Activated naive CD8-positive, alpha-beta T cell treated with anti-CD3 and anti-CD28 coated beads, Interleukin-2, amount 10 ng/mL, durations not matched to agents 7 days and 5 days (primary cell): Measurements from ENCODE around the gene CELF2. TPM values are rescaled to one million over a fixed set of nuclear protein-coding genes. Genes with fewer than 3 reads are reported as not detected.
A peak's percentile ranks its signal among the peaks of the same experiment; 100 is the strongest.

Experiments
- ATAC-seq: fragments of 150-1000 bp; cut with Tn5 transposase; one replicate; pipeline ENCODE4 v1.10.0; 2021; ENCODE audit warnings: low read depth, moderate library complexity
- POLR2A ChIA-PET: fragments of 350-600 bp; sonication (Branson Sonifier 250); formaldehyde crosslinking; loops from one replicate; lab custom pipeline; 2021; ENCODE audit warnings: antibody characterized with exemption; lab: Charles Lee
- DNase-seq: peaks from one replicate; pipeline ENCODE4 v3.0.0; 2021
- H3K27ac Mint-ChIP-seq: one replicate; pipeline ENCODE4 v1.8.0; 2022; ENCODE audit warnings: mild to moderate bottlenecking, mixed read lengths
- H3K27me3 Mint-ChIP-seq: one replicate; pipeline ENCODE4 v1.8.0; 2022; ENCODE audit warnings: mild to moderate bottlenecking, moderate library complexity, mixed read lengths
- H3K36me3 Mint-ChIP-seq: one replicate; pipeline ENCODE4 v1.8.0; 2021; ENCODE audit warnings: mild to moderate bottlenecking, mixed read lengths
- H3K4me1 Mint-ChIP-seq: one replicate; pipeline ENCODE4 v1.8.0; 2021; ENCODE audit warnings: mixed read lengths
- H3K4me3 Mint-ChIP-seq: one replicate; pipeline ENCODE4 v1.8.0; 2022; ENCODE audit warnings: mild to moderate bottlenecking, moderate library complexity, mixed read lengths
- H3K9me3 Mint-ChIP-seq: one replicate; pipeline ENCODE4 v1.8.0; 2021; ENCODE audit warnings: mixed read lengths
- total RNA-seq, 2 experiments: library from RNA; stranded (reverse); gene quantifications; one replicate each; pipeline ENCODE4 v1.2.3, GENCODE V29; 2021

Gene CELF2
- total RNA-seq, 2 experiments from 2014 or later = 168 TPM

DNA sequence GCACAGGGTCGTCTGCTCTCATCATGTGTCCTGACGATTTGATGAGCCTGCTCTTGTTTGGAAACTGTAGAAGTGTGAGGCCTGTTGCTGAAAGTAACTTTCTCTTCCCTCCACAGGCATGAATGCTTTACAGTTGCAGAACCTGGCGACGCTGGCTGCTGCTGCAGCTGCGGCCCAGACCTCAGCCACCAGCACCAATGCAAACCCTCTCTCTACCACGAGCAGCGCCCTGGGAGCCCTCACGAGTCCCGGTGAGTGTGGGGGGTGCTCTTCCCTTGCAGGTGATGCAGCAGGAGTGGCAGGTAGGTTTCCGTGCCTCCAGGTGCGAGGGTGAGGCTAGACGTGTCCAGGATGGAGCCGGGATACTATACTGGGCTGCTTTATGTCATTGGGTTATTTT, 270.6 kb downstream of the CELF2 start:
- POLR2A ChIA-PET = no interaction called here
- peaks cover 32% of the 10 kb centered on the region for H3K36me3 Mint-ChIP-seq

DNA sequence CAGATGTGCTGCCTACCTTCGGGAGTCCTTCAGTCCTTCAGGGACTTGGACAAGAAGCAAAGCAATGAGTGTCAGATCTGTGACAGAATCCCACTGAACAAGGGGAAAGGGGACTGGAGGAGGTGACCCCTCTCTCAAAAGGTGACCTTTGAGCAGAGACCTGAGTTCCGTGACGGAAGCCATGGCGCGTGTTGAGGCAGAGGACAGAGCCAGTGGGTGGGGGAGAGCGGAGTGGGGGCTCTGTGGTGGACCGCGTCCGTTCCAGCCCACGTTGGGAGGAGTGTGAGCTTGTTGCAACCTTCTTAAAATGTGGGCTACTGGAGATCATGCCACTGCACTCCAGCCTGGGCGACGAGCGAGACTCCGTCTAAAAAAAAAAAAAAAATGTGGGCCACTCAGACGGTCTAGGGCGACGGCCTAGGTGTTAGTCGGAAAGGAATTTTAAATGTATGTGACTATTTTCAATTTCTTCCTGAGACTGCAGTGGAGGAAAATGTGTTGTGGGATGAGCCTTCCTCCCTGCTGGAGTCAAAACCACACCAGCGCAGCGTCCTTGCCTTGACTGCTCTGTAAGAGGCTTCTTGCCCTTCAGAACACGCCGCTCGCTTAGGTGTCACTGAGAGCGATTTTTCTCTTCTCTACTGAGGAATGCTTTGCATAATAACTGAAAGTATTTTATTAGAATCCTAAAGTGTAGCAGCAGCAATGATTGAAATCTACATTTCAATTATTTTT, 272.7 kb downstream of the CELF2 start:
- no peaks in the 10 kb centered on the region for H3K27me3 Mint-ChIP-seq
- POLR2A ChIA-PET = no interaction called here
- no peak overlapping the region for H3K4me3 Mint-ChIP-seq
- DNase-seq (no peak), ATAC-seq (no peak)
- H3K4me1 Mint-ChIP-seq = peaks cover 7% of the 10 kb centered on the region
- peak overlapping the region; percentile 72 for H3K27ac Mint-ChIP-seq
- H3K9me3 Mint-ChIP-seq = no peaks in the 10 kb centered on the region
- H3K36me3 Mint-ChIP-seq = peaks cover 40% of the 10 kb centered on the region

More for the DNA sequence above, 270.6 kb downstream of the CELF2 start:
- peak overlapping the region; percentile 36 for H3K27ac Mint-ChIP-seq
- ATAC-seq (no peak), DNase-seq (no peak)
- H3K27me3 Mint-ChIP-seq = no peaks in the 10 kb centered on the region
- no peak overlapping the region for H3K4me3 Mint-ChIP-seq
- peaks cover 7% of the 10 kb centered on the region for H3K4me1 Mint-ChIP-seq
- no peaks in the 10 kb centered on the region for H3K9me3 Mint-ChIP-seq

DNA sequence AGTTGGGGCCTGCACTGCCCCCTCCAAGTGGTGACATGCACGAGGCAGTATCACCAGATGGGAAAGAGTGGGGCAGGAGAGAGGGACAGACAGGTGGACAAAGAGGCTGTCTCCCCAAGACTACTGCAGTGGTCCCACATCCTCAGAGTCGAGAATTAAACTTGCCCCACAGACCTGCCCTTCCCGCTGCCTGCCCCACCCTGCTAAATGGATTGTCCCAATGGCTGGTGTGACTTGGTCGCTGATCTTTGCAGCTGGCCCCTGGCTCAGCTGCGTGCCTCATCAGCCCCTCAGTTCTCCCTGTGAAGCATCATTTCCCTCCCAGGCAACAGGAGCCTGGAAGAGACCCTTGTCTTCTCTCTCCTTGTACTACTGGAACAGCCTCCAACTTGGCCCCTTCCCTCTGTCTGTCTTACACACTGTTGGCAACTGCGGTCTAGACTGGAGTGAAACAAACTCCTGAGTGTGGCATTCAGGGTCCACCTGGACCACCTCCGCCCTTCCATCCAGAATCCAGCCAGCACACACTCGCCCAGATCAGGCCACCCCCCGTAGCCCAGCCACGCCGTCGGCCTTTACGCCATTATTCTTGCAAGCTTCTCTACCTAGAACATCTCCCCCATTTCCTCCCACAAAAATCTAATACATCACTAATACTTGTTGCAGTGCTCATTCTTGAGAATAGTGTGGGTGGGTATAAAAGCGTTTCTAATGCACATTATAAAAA, 275.1 kb downstream of the CELF2 start:
- Mint-ChIP-seq H3K27me3 (no peaks in the 10 kb centered on the region), H3K27ac (peak overlapping the region; percentile 26), H3K9me3 (no peaks in the 10 kb centered on the region), H3K4me3 (no peak overlapping the region), H3K36me3 (peaks cover 54% of the 10 kb centered on the region), H3K4me1 (peaks cover 9% of the 10 kb centered on the region)
- POLR2A ChIA-PET = no interaction called here
- DNase-seq (no peak), ATAC-seq (no peak)

DNA sequence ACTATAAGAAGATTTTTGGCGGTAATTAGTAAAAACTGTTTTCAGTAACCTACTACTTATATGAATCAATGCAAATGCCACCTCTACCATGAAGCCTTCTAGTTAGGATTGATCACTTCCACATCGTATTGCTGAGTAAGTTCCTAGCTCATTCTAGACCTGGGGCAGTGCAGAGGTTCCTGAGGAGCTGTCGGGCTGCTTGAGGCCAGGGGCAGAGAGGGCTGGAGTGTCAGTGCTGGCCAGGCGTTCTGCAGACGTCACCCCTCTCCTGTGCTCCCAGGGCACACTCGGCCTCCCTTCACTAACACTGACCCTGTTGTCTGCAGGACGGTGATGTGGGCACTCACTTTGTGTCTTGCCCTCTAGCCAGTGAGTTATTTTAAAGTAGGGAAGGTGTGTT, 275.7 kb downstream of the CELF2 start:
- DNase-seq (no peak), ATAC-seq (no peak)
- H3K4me1 Mint-ChIP-seq = peaks cover 9% of the 10 kb centered on the region
- no peaks in the 10 kb centered on the region for H3K27me3 Mint-ChIP-seq
- no peak overlapping the region for H3K27ac Mint-ChIP-seq
- POLR2A ChIA-PET = no interaction called here
- no peaks in the 10 kb centered on the region for H3K9me3 Mint-ChIP-seq
- H3K36me3 Mint-ChIP-seq = peaks cover 59% of the 10 kb centered on the region
- H3K4me3 Mint-ChIP-seq = no peak overlapping the region

DNA sequence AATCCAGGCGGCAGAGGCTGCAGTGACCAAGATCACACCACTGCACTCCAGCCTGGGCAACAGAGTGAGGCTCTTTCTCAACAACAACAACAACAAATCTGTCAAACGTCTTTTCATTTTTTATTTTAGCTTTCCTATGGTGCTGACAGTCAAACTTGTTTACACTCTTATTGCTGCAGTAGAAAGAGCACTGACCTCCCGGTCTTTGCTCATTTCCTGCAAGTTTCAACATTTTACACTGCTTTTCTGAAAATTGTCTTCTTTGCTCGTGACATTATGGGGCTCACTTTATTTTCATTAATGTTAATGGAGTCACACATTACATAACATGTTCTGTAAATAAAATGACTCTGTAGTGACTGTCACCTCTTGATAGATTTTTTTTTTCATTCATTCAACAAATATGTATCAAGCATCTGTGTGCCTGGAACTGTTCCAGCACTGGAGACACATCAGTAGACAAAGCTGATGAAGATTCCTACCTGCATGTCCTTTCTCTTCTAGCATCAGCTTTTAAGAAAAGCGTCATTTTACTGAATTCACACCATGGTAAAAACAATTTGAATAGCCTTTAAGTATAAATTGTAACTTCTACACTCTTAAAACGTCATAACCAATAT, 277.3 kb downstream of the CELF2 start:
- DNase-seq = no peak
- peak overlapping the region; percentile 32 for H3K27ac Mint-ChIP-seq
- no peaks in the 10 kb centered on the region for H3K9me3 Mint-ChIP-seq
- ATAC-seq = no peak
- no peak overlapping the region for H3K4me3 Mint-ChIP-seq
- H3K36me3 Mint-ChIP-seq = peaks cover 56% of the 10 kb centered on the region
- H3K27me3 Mint-ChIP-seq = no peaks in the 10 kb centered on the region
- H3K4me1 Mint-ChIP-seq = peaks cover 9% of the 10 kb centered on the region
- POLR2A ChIA-PET = no interaction called here

DNA sequence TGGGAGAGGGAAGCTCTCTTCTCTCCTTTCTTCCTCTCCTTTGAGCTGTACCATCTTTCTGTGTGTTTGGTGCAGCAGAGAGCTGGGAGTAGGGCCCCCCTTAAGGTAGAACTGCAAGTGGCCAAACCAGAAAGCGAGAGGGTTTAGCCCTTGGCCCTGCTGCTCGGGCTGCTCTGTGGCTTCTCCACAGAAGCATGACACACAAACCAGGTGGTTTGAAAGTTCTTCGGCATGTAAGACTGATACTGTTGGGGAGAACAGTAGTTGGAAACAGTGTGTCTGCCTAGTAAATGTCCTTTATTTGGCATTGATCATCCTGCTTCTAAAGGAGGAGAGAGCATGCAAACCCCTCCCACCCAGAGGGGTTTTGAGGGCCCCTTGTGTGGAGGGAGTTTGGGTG, 277.8 kb downstream of the CELF2 start:
- POLR2A ChIA-PET = no interaction called here
- Mint-ChIP-seq H3K4me1 (peaks cover 9% of the 10 kb centered on the region), H3K27ac (no peak overlapping the region), H3K36me3 (peaks cover 56% of the 10 kb centered on the region), H3K27me3 (no peaks in the 10 kb centered on the region), H3K4me3 (no peak overlapping the region), H3K9me3 (no peaks in the 10 kb centered on the region)
- DNase-seq (no peak), ATAC-seq (no peak)

DNA sequence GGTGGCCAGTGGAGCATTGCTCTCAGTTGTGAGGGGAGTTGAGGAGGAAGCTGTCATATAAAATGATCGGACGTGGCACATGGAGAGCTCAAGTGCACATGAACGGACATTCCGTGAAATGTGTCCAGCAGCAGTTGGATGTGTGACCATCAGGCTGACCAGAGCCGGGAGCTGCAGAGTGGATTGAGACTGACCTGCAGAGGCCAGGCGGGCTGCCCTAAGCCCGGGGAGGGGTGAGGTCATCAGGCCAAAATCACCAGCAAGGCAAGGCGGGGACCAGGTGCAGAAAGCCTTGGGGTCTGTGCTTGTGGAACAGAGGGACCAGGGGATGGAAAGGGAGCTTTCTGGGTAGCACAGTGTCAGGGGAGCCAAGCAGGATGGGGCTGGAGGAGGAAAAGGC, 279.5 kb downstream of the CELF2 start:
- Mint-ChIP-seq H3K4me1 (peaks cover 6% of the 10 kb centered on the region), H3K4me3 (no peak overlapping the region), H3K36me3 (peaks cover 62% of the 10 kb centered on the region), H3K9me3 (no peaks in the 10 kb centered on the region), H3K27ac (peak overlapping the region; percentile 61), H3K27me3 (no peaks in the 10 kb centered on the region)
- ATAC-seq = no peak
- POLR2A ChIA-PET = no interaction called here
- no peak for DNase-seq

DNA sequence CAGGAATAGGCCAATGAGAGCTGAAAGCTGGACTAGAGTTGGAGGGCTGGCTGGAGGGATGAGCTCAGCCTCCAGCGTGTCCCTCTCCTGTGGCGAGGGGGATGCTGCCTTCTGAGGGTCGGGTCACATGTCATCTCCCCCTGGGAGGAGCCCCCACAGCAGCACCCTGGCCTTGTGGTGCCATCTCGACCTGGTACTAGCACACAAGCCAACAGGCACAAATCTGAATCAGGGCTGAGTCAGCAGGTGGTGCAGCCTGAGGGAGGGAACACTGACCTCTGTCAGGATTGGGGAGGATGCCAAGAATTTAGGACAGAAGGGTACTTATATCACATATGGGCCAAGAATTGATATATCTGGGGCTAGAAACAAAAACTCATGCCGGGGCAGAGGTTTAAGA, 280.4 kb downstream of the CELF2 start:
- POLR2A ChIA-PET = no interaction called here
- Mint-ChIP-seq H3K36me3 (peaks cover 67% of the 10 kb centered on the region), H3K9me3 (no peaks in the 10 kb centered on the region), H3K27ac (no peak overlapping the region), H3K4me3 (no peak overlapping the region), H3K4me1 (peaks cover 2% of the 10 kb centered on the region), H3K27me3 (no peaks in the 10 kb centered on the region)
- ATAC-seq (no peak), DNase-seq (no peak)

DNA sequence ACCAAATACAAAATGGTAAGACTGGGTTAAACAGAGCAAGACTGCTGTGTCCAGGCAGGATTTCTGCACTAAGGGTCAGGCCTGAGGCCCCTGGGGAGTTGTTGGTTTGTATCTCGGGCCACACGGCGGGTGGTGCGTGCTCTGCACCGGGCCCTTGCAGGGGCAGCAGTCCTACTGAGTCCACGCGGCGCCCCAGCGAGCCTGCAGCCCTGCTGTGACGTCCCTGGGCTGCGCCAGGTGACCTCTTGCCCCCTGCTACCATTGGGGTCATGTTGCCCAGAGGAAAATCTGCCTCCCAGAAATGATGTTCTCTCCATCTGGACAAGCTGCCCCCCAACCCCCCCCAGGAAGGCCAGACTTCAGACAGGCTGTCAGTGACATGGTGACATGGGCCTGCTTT, 281.5 kb downstream of the CELF2 start:
- H3K9me3 Mint-ChIP-seq = peaks cover 2% of the 10 kb centered on the region
- H3K27me3 Mint-ChIP-seq = no peaks in the 10 kb centered on the region
- peaks cover 76% of the 10 kb centered on the region for H3K36me3 Mint-ChIP-seq
- H3K4me3 Mint-ChIP-seq = no peak overlapping the region
- ATAC-seq (no peak), DNase-seq (no peak)
- peaks cover 2% of the 10 kb centered on the region for H3K4me1 Mint-ChIP-seq
- POLR2A ChIA-PET = no interaction called here
- H3K27ac Mint-ChIP-seq = peak overlapping the region; percentile 31

DNA sequence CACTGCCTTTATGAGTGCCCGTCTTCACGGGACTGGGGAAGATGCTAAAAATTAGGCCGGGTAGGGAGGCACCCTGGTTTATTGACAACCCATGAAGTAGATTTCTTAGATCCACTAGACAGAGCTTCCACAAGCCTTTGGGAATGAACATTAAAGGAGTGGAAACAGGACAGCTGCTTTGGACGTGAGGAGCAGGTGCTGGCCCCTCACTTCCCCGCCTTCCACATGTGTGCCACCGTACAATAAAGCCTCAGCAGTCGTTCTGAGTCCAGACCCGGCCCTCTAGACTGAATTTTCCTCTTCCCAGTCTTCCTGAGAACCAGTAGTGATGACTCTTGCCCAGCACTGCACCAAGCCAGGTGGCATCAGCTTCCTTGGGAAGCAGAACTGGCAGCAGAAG, 282.4 kb downstream of the CELF2 start:
- no peaks in the 10 kb centered on the region for H3K27me3 Mint-ChIP-seq
- peaks cover 2% of the 10 kb centered on the region for H3K9me3 Mint-ChIP-seq
- DNase-seq (no peak), ATAC-seq (no peak)
- H3K27ac Mint-ChIP-seq = no peak overlapping the region
- H3K36me3 Mint-ChIP-seq = peaks cover 80% of the 10 kb centered on the region
- POLR2A ChIA-PET = no interaction called here
- H3K4me1 Mint-ChIP-seq = peaks cover 2% of the 10 kb centered on the region
- no peak overlapping the region for H3K4me3 Mint-ChIP-seq

DNA sequence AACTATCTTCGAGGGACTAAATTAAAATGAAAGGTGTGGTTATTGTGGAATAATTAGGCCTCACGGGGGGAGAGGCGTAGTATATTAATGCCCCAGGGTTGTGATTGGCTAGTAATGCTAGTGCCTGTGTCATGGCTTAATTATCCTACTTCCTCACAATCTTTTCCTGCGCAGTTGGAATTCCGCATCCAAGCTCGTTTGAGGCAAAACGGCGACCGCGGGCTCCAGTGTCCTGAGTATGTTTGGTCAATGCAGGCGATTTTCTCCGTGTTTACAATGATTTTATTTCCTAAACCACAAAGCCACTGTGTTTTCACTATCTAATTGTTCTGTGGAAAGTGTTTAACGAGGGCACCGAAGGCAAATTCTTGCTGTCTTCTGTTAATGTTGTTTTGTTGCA, 282.9 kb downstream of the CELF2 start:
- Mint-ChIP-seq H3K27me3 (no peaks in the 10 kb centered on the region), H3K9me3 (peaks cover 2% of the 10 kb centered on the region), H3K4me1 (peaks cover 2% of the 10 kb centered on the region), H3K36me3 (peaks cover 79% of the 10 kb centered on the region), H3K27ac (no peak overlapping the region), H3K4me3 (no peak overlapping the region)
- POLR2A ChIA-PET = no interaction called here
- ATAC-seq (no peak), DNase-seq (no peak)

DNA sequence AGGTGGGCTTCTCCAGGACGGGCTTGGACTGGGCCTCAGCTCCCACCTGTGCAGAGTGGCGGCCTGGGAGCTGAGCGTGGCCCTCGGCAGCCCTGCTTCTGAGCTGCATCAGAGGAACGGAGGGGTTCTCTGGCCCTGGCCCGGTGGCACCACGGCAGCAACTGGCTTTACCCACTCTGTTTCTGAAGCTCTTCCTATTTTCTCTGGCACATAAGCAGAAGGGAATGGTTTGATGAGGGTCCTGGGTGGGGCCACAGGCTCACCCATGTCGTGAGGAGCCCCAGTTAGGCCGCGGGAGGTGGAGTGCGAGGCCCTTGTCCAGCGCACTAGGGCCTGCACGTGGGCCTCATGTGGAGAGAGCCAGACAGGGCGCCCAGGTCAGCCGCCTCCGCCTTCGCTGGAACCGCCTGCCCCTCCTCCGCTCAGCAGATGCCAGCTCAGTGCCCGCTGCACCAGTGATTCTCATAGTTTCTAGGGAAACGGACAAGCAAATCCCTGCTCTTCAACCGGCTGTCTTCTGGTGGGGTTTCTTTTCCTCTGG, 284.0 kb downstream of the CELF2 start:
- H3K9me3 Mint-ChIP-seq = peaks cover 2% of the 10 kb centered on the region
- POLR2A ChIA-PET = no interaction called here

DNA sequence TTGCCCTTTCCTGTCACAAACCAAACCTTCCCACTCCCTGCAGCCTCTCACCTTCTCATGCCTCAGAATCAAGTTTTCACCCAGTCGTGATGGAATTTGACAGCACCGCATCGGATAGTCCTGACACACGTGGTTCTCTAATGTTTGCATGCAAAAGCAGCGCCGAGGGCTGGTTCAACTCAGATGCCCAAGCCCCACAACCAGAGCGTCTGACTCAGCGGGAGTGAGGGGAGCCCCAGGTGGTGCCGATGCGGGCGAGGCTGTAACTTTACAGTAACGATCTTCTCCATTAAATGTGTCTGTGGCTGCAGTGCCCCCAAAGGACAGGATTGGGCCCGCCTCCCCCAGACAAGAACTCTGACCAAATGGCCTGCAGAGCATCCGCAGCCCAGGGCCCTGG, 284.5 kb downstream of the CELF2 start:
- peaks cover 5% of the 10 kb centered on the region for H3K4me1 Mint-ChIP-seq
- DNase-seq (no peak), ATAC-seq (no peak)
- peaks cover 80% of the 10 kb centered on the region for H3K36me3 Mint-ChIP-seq
- H3K27me3 Mint-ChIP-seq = no peaks in the 10 kb centered on the region
- H3K4me3 Mint-ChIP-seq = no peak overlapping the region
- H3K27ac Mint-ChIP-seq = no peak overlapping the region
- POLR2A ChIA-PET = no interaction called here
- H3K9me3 Mint-ChIP-seq = peaks cover 5% of the 10 kb centered on the region

More for the DNA sequence above, 284.0 kb downstream of the CELF2 start:
- ATAC-seq = no peak
- peak overlapping the region; percentile 15 for H3K27ac Mint-ChIP-seq
- H3K4me3 Mint-ChIP-seq = no peak overlapping the region
- no peaks in the 10 kb centered on the region for H3K27me3 Mint-ChIP-seq
- H3K4me1 Mint-ChIP-seq = peaks cover 5% of the 10 kb centered on the region
- DNase-seq = no peak
- peaks cover 80% of the 10 kb centered on the region for H3K36me3 Mint-ChIP-seq
